Osteocyte (in vitro differentiated cells): ENCODE results near the gene LYZL1. TPM values are rescaled to one million over a fixed set of nuclear protein-coding genes. Genes with fewer than 3 reads are reported as not detected.

ENCODE experiments used
- DNase-seq: peaks from one replicate; pipeline ENCODE4 v3.0.0; 2021; ENCODE audit warnings: mixed read lengths; ENCODE audit not compliant: unreplicated experiment; ENCODE audit errors: extremely low spot score
- H3K27ac Mint-ChIP-seq: one replicate; pipeline ENCODE4 v1.8.0; 2021; ENCODE audit warnings: mild to moderate bottlenecking, mixed read lengths; ENCODE audit not compliant: unreplicated experiment
- H3K27me3 Mint-ChIP-seq: one replicate; pipeline ENCODE4 v1.8.0; 2021; ENCODE audit warnings: mixed read lengths; ENCODE audit not compliant: unreplicated experiment
- H3K36me3 Mint-ChIP-seq: one replicate; pipeline ENCODE4 v1.8.0; 2021; ENCODE audit warnings: mixed read lengths; ENCODE audit not compliant: unreplicated experiment
- H3K4me1 Mint-ChIP-seq: one replicate; pipeline ENCODE4 v1.8.0; 2021; ENCODE audit warnings: mixed read lengths; ENCODE audit not compliant: unreplicated experiment
- H3K4me3 Mint-ChIP-seq: one replicate; pipeline ENCODE4 v1.8.0; 2021; ENCODE audit warnings: mild to moderate bottlenecking, moderate library complexity, mixed read lengths; ENCODE audit not compliant: unreplicated experiment
- H3K9me3 Mint-ChIP-seq: one replicate; pipeline ENCODE4 v1.8.0; 2021; ENCODE audit warnings: mixed read lengths; ENCODE audit not compliant: unreplicated experiment
- total RNA-seq: library from RNA; stranded (reverse); gene quantifications from 2 replicates; pipeline ENCODE4 v1.2.1, GENCODE V29; 2021
- TF ChIP-seq, protein P1 (sequence below): fragments of 200-600 bp; sonication (generic); IDR thresholded peaks from 2 replicates; pipeline ENCODE4 v1.5.0; 2021; ENCODE audit warnings: antibody characterized with exemption, mild to moderate bottlenecking, moderate library complexity

LYZL1 gene
- total RNA-seq, 1 donor from 2014 or later: not detected

DNA sequence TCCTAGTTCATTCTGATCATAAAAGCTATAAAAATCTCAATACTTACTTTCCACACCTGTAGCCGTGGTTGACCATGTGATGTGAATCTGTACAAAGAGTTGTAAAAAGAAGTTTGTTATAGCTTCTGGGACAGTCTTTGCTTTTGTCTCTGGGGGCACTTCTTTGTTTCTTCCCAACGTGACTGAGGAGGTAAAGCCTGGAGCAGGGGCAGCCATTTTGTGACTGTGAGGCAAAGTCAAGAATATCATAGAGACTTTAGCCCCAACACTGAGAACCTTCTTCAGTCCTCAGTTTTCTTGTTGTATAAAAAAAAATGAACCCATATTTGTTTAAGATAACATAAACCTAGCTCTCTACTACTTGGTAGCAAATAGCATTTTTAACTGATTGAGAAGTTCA lies 29.4 kb upstream of the LYZL1 start:
- no peak for DNase-seq
- TF ChIP-seq, protein P1, sequence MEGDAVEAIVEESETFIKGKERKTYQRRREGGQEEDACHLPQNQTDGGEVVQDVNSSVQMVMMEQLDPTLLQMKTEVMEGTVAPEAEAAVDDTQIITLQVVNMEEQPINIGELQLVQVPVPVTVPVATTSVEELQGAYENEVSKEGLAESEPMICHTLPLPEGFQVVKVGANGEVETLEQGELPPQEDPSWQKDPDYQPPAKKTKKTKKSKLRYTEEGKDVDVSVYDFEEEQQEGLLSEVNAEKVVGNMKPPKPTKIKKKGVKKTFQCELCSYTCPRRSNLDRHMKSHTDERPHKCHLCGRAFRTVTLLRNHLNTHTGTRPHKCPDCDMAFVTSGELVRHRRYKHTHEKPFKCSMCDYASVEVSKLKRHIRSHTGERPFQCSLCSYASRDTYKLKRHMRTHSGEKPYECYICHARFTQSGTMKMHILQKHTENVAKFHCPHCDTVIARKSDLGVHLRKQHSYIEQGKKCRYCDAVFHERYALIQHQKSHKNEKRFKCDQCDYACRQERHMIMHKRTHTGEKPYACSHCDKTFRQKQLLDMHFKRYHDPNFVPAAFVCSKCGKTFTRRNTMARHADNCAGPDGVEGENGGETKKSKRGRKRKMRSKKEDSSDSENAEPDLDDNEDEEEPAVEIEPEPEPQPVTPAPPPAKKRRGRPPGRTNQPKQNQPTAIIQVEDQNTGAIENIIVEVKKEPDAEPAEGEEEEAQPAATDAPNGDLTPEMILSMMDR: no peak
- H3K27ac Mint-ChIP-seq: no peak overlapping the region
- no peaks in the 10 kb centered on the region for H3K36me3 Mint-ChIP-seq
- no peaks in the 10 kb centered on the region for H3K9me3 Mint-ChIP-seq
- H3K4me1 Mint-ChIP-seq: peaks cover 29% of the 10 kb centered on the region
- no peak overlapping the region for H3K4me3 Mint-ChIP-seq
- no peaks in the 10 kb centered on the region for H3K27me3 Mint-ChIP-seq

- TF ChIP-seq, protein P1: no peak
- Mint-ChIP-seq H3K4me1 (peaks cover 9% of the 10 kb centered on the region), H3K27me3 (no peaks in the 10 kb centered on the region), H3K36me3 (no peaks in the 10 kb centered on the region), H3K27ac (no peak overlapping the region), H3K9me3 (no peaks in the 10 kb centered on the region), H3K4me3 (no peak overlapping the region)
- peak; percentile 56 for DNase-seq
Observed at GRCh38 chr10:29263506-29263905, 25.4 kb upstream of the LYZL1 start.

- DNase-seq: peak; percentile 6
- H3K9me3 Mint-ChIP-seq: no peaks in the 10 kb centered on the region
- H3K36me3 Mint-ChIP-seq: no peaks in the 10 kb centered on the region
- TF ChIP-seq, protein P1: no peak
- H3K4me1 Mint-ChIP-seq: peaks cover 9% of the 10 kb centered on the region
- no peak overlapping the region for H3K4me3 Mint-ChIP-seq
- no peak overlapping the region for H3K27ac Mint-ChIP-seq
- H3K27me3 Mint-ChIP-seq: no peaks in the 10 kb centered on the region
Observed at GRCh38 chr10:29265210-29265768, 23.6 kb upstream of the LYZL1 start.

DNA sequence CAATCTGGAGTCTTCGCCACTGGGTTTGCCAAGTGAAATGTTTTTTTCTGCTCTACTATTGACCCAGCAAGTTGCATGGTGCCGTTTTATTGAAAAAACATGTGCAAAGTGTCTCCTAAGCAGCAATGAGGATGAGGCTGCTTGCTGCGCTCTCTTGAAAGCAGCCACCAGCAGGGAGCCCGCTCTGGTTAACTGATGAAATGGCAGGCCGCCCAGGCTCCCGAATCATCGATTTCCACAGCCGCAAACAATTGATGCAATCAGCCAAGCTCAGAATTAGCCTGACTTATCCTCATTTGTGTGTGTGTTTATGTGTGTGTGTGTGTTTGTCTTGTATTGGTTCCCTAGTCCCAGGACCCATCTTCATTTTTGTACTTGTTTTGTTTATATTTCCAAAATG lies 22.2 kb upstream of the LYZL1 start:
- Mint-ChIP-seq H3K4me3 (no peak overlapping the region), H3K9me3 (no peaks in the 10 kb centered on the region), H3K27ac (no peak overlapping the region), H3K4me1 (peaks cover 9% of the 10 kb centered on the region), H3K36me3 (no peaks in the 10 kb centered on the region), H3K27me3 (no peaks in the 10 kb centered on the region)
- DNase-seq: peak; percentile 73
- TF ChIP-seq, protein P1: no peak

GRCh38 chr10:29268011-29268410 lies 20.9 kb upstream of the LYZL1 start:
- H3K27me3 Mint-ChIP-seq: peaks cover 4% of the 10 kb centered on the region
- no peaks in the 10 kb centered on the region for H3K36me3 Mint-ChIP-seq
- H3K27ac Mint-ChIP-seq: no peak overlapping the region
- peak; percentile 30 for DNase-seq
- TF ChIP-seq, protein P1: no peak
- H3K4me1 Mint-ChIP-seq: peaks cover 9% of the 10 kb centered on the region
- no peak overlapping the region for H3K4me3 Mint-ChIP-seq
- H3K9me3 Mint-ChIP-seq: no peaks in the 10 kb centered on the region
